Measurements from ENCODE around the gene KRTAP10-1. TPM values are rescaled to one million over a fixed set of nuclear protein-coding genes. Genes with fewer than 3 reads are reported as not detected.

The KRTAP10-1 gene
- total and polyA plus RNA-seq, 9 of the 15 experiments (the other 6 are each of a cell fraction or from before 2014, with no cell fraction given) = not detected

- Histone ChIP-seq H3K4me3 (no peak overlapping the region), H3K36me3 (ENCODE audit: control insufficient read depth, insufficient read depth, low read length) (no peaks in the 10 kb centered on the region), H3K27ac (ENCODE audit: extremely low read depth, low read depth, low read length) (no peak overlapping the region), H3K79me2 (ENCODE audit: control insufficient read depth, insufficient read depth, low read length) (no peaks in the 10 kb centered on the region), H4K20me1 (replicated peaks; ENCODE audit: control insufficient read depth, insufficient read depth, low read length) (peaks cover 15% of the 10 kb centered on the region), H3K9me1 (ENCODE audit: control insufficient read depth, insufficient read depth, low read length) (no peaks in the 10 kb centered on the region), H3K9me3 (replicated peaks; ENCODE audit: control insufficient read depth, insufficient read depth, low read depth, low read length) (no peaks in the 10 kb centered on the region), H3K4me1 (replicated peaks in 1 of 2; ENCODE audit: control insufficient read depth in 2 of 2, insufficient read depth in 2 of 2, low read length in 2 of 2) (peaks cover 0 to 24% of the 10 kb centered on the region in 2 experiments; a peak in 2 of 5 replicates), H3K4me2 (ENCODE audit: insufficient read depth, low read length) (no peak overlapping the region), H2AFZ (ENCODE audit: low read depth, low read length) (no peak overlapping the region), H3K27me3 (ENCODE audit: control insufficient read depth in 2 of 2, insufficient read depth in 2 of 2, low read length in 2 of 2) (peaks cover 20 to 49% of the 10 kb centered on the region in 2 experiments), H3K9ac (ENCODE audit: insufficient read depth in 1 of 2, low read depth in 2 of 2, low read length in 2 of 2) (no peak overlapping the region)
- in situ Hi-C loops (cut with MboI) (no loop called here), intact Hi-C loops (cut with micrococcal nuclease) (loop anchor here (2.0 to 10.0 kb wide), 2 partner anchors 281 to 413 kb away; partner anchors contain the start of gene ITGB2)
- WGBS (ENCODE audit: insufficient coverage, low coverage, missing lambda C conversion rate) = 7% methylated on average over 8 of the region's 8 CpGs
- CTCF ChIA-PET (ENCODE audit: low intra/inter-chr PET ratio) = no interaction called here
- POLR2A ChIA-PET = interaction anchor here (1.1 kb wide), 1 partner anchor 11 kb away, joined by 3 read pairs; no protein-coding TSS in a partner anchor
- DNase-seq (ENCODE audit: extremely low read depth in 1 of 4, low spot score in 3 of 4) = no peak
- ATAC-seq = no peak
- BruUV-seq (replicated peaks) = no TSS peak
- FAIRE-seq = no peak
- TF ChIP-seq ARNT (IDR thresholded peaks at IDR 0.05) = no peak
- no peak for TF ChIP-seq TARDBP (IDR thresholded peaks at IDR 0.05)
- no peak for TF ChIP-seq ZNF695 (CRISPR knock-in tag; IDR thresholded peaks at IDR 0.05)
- no peak for TF ChIP-seq THRAP3 (IDR thresholded peaks at IDR 0.05; ENCODE audit: borderline replicate concordance)
- TF ChIP-seq POLR2G (IDR thresholded peaks at IDR 0.05; ENCODE audit: low read depth, low read length) = no peak
- TF ChIP-seq ZNF780A (CRISPR knock-in tag; IDR thresholded peaks at IDR 0.05) = no peak
- no peak for TF ChIP-seq E4F1 (CRISPR knock-in tag; IDR thresholded peaks at IDR 0.05; ENCODE audit: borderline replicate concordance)
- TF ChIP-seq, protein P1, sequence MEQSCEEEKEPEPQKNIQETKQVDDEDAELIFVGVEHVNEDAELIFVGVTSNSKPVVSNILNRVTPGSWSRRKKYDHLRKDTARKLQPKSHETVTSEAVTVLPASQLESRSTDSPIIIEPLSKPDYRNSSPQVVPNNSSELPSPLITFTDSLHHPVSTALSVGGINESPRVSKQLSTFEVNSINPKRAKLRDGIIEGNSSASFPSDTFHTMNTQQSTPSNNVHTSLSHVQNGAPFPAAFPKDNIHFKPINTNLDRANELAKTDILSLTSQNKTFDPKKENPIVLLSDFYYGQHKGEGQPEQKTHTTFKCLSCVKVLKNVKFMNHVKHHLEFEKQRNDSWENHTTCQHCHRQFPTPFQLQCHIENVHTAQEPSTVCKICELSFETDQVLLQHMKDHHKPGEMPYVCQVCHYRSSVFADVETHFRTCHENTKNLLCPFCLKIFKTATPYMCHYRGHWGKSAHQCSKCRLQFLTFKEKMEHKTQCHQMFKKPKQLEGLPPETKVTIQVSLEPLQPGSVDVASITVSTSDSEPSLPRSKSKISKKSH (CRISPR knock-in tag; IDR thresholded peaks at IDR 0.05) = no peak
- TF ChIP-seq PHF21A (IDR thresholded peaks at IDR 0.05; ENCODE audit: borderline replicate concordance, low read depth) = no peak
- TF ChIP-seq BRF1 (IDR thresholded peaks at IDR 0.05; ENCODE audit: borderline replicate concordance, extremely low read depth, insufficient read length) = no peak
- TF ChIP-seq NFIX (CRISPR knock-in tag; IDR thresholded peaks at IDR 0.05; ENCODE audit: low read depth) = no peak
- TF ChIP-seq, protein P2, sequence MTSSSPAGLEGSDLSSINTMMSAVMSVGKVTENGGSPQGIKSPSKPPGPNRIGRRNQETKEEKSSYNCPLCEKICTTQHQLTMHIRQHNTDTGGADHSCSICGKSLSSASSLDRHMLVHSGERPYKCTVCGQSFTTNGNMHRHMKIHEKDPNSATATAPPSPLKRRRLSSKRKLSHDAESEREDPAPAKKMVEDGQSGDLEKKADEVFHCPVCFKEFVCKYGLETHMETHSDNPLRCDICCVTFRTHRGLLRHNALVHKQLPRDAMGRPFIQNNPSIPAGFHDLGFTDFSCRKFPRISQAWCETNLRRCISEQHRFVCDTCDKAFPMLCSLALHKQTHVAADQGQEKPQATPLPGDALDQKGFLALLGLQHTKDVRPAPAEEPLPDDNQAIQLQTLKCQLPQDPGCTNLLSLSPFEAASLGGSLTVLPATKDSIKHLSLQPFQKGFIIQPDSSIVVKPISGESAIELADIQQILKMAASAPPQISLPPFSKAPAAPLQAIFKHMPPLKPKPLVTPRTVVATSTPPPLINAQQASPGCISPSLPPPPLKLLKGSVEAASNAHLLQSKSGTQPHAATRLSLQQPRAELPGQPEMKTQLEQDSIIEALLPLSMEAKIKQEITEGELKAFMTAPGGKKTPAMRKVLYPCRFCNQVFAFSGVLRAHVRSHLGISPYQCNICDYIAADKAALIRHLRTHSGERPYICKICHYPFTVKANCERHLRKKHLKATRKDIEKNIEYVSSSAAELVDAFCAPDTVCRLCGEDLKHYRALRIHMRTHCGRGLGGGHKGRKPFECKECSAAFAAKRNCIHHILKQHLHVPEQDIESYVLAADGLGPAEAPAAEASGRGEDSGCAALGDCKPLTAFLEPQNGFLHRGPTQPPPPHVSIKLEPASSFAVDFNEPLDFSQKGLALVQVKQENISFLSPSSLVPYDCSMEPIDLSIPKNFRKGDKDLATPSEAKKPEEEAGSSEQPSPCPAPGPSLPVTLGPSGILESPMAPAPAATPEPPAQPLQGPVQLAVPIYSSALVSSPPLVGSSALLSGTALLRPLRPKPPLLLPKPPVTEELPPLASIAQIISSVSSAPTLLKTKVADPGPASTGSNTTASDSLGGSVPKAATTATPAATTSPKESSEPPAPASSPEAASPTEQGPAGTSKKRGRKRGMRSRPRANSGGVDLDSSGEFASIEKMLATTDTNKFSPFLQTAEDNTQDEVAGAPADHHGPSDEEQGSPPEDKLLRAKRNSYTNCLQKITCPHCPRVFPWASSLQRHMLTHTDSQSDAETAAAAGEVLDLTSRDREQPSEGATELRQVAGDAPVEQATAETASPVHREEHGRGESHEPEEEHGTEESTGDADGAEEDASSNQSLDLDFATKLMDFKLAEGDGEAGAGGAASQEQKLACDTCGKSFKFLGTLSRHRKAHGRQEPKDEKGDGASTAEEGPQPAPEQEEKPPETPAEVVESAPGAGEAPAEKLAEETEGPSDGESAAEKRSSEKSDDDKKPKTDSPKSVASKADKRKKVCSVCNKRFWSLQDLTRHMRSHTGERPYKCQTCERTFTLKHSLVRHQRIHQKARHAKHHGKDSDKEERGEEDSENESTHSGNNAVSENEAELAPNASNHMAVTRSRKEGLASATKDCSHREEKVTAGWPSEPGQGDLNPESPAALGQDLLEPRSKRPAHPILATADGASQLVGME (CRISPR knock-in tag; IDR thresholded peaks at IDR 0.05) = no peak
- TF ChIP-seq RCOR1 (IDR thresholded peaks at IDR 0.05; ENCODE audit: borderline replicate concordance in 1 of 2, low read depth in 2 of 2, low read length in 2 of 2) = no peak
- TF ChIP-seq IRF2 (CRISPR knock-in tag; IDR thresholded peaks at IDR 0.05) = no peak
- TF ChIP-seq ZNF3 (CRISPR knock-in tag; IDR thresholded peaks at IDR 0.05) = no peak
Observed at GRCh38 chr21:44511938-44512275, 28.1 kb downstream of the KRTAP10-1 start.

All from K562 (cell line).